Medulla oblongata (tissue), 1 donor: ENCODE measurements around the gene NEMF.
"Not testable (repeated sequence)": the region's sequence is repeated elsewhere in the genome, so short reads cannot be mapped to it uniquely, and the experiment has no call there.

Experiments
- DNase-seq: peaks from one replicate; pipeline ENCODE4 v3.0.0-alpha.2; 2015; ENCODE audit errors: extremely low spot score

Gene NEMF

DNA sequence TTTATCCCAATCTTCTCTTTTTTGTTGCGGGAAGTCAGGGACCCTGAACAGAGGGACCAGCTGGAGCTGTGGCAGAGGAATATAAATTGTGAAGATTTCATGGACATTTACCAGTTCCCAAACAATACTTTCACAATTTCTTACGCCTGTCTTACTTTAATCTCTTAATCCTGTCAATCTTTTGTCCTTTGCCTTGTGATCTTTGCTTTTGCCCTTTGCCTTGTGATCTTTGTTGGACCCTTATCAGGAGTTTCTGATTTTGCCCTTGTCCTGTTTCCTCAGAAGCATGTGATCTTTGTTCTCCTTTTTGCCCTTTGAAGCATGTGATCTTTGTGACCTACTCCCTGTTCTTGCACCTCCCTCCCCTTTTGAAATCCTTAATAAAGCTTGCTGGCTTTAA lies 36.5 kb downstream of the NEMF start:
- not testable (repeated sequence) for DNase-seq

DNA sequence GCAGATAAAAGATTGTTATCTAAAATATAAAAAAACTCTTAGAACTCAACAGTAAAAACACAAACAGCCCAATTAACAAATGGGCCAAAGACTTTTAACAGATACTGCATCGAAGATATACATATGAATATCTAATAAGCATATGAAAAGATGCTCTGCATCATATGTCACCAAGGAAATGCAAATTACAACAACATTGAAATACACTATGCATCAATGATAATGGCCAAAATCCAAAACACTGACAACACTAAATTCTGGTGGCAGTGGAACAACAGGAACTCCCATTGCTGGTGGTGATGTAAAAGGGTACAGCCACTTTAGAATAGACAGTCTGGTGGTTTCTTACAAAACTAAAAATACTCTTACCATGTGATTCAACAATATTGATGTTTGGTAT lies 43.8 kb downstream of the NEMF start:
- no peak for DNase-seq

DNA sequence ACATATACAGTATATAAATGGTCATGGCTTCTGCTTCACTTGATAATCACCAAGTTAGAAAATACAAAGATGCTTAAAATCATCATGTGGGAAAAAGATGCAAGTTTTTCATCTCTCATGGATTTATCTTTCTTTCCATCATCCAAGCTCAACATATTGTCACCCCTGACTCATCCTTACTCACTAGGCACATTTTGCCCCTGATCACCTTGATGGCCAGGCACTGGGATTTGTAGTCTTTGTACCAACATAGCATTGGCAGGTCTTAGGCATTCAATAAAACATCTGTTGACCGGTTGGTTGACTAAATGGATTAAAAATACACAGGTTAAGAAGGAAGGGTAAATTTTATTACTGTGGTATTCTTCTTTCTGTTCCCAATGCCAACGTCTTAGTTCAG lies 56.6 kb downstream of the NEMF start:
- DNase-seq = no peak

DNA sequence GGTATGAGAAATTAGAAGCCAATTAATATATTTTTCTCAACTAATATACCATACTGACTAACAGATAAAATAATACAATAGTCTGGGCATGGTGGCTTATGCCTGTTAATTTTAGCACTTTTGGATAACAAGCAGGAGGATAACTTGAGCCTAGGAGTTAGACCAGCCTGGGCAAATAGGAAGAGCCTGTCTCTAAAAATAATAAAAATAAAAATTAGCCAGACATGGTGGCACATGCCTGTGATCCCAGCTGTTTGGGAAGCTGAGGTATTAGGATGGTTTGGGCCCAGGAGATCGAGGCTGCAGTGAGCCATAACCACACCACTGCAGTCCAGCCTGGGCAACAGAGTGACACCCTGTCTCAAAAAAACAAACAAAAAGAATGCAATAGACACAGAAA lies 60.0 kb downstream of the NEMF start:
- DNase-seq = no peak

DNA sequence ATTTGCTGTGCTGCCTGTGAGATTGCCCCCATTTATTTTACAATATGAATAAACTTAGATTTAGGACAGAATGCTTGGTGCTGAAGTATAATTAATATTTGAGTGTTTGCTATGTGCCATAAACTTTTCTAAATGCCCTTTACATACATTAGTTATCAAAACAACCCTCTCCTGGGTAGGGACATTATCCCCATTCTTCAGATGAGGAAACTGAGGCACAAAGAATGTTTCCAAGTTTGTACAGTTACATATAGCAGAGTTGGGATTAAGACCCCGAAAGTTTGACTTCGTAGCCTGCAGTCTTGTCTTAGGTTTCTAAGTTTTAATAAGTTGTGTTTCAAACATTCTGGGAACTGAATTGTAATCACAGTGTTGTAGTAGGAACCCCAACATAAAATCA lies 66.3 kb downstream of the NEMF start:
- no peak for DNase-seq

DNA sequence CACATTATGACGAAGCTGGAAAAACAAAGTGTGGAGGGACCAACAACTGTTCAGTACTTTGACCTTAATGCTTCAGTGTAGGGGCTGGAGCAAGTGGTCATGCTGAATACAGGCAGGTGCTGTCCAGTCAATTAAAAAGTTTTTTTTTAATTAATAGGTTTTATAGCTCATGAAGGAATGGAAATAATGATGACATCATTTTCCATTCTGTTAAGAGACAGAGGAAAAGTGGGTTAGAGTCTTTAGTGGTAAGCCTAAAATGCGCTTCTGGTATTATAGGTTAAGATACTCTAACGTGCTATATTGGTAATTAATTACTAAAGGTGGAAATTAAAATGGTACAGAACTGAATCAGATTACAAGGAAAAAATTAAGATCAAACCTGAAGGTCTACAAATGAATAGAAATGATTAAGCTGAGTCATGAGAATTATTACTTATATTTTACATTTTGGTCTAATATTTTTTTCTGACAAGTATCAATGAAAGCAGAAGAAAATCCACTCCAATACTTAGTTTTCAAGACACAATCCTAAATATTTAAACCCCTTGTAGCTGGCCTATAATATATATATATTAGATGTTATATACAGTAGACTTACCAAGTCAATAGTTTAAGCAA lies 69.1 kb downstream of the NEMF start:
- no peak for DNase-seq

DNA sequence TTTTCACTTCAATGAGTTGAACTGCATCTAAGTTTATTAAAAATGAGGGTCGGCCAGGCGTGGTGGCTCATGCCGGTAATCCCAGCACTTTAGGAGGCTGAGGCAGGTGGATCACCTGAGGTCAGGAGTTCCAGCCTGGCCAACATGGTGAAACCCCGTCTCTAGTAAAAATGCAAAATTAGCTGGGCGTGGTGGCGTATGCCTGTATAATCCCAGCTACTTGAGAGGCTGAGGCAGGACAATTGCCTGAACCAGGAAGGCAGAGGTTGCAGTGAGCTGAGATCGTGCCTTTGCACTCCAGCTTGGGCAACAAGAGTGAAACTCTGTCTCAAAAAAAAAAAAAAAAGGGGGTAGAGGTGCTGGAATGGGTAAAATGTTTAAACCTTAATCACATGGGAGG lies 71.5 kb downstream of the NEMF start:
- DNase-seq = not testable (repeated sequence)

DNA sequence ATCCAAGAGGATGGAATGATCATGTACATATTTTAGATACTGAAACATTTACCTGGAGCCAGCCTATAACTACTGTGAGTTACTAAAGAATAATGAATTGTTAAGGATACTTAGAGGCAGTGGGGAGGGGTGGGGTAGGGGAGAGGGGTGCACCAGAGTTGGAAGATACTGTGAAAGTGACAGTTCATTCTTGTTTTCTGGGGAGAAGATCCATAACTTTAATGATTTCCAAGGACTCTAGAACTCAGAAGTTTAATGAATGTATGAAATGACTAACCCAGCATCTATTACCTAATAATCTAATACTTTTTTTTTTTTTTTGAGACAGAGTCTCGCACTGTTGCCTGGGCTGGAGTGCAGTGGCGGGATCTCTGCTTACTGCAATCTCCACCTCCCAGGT lies 74.2 kb downstream of the NEMF start:
- DNase-seq = no peak

DNA sequence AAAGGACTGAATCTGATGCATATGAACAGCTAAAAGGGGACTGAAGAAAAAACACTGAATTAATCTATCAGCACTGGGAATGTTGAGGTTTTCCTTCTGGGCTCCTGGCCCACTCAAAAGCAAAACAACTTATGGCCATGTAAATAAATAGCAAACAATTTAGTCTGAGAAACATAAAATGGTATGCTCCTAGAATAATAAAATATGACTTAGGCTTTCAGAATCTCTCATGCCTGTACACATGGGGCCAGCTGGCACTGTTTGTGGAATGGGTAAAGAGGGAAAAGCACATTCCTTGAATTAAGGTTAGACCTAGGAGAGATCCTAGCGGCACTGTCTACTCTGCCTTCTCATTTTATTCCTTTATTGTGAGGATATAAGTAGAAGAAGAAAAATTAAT lies 78.5 kb downstream of the NEMF start:
- DNase-seq = no peak

DNA sequence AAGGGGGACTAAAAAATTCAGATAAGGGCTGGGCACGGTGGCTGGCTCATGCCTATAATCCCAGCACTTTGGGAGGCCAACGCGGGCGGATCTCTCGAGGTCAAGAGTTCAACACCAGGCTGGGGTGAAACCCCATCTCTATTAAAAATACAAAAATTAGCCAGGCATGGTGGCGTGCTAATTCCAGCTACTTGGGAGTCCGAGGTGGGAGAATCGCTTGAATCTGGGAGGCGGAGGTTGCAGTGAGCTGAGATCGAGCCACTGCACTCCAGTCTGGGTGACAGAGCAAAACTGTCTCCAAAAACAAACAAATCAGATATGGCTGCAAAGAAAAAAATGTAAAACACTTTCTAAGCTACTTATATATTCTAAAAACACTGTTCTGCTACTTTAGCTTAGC lies 80.9 kb downstream of the NEMF start:
- DNase-seq = not testable (repeated sequence)

DNA sequence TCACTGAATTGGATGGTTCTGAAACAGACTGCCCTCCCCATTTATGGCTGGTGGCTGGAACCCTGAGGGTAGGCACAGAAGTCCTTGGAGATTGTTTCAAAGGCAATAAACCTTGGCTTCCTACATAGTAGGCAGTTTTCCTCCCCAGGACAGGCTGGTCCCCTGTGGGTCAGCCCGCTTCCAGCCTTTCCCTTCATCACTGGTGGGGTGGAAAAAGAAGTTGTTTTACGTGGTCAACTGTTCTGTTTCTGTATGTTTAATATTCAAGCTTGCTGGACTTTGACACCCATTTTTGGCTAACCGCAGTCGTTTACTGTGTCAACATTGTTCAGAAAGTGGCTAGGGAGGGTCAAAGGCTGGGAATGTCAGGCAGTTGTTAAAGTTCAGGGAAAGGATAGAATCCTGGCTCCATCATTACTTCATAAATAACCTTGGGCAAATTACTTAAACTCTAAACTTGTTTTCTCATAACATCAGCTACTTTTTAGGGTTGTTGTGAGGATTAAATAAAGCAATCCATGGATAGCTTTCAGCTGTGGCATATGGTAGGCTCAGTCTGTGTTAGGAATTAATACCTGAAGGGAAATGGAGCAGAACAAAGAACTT lies 82.3 kb downstream of the NEMF start:
- no peak for DNase-seq

DNA sequence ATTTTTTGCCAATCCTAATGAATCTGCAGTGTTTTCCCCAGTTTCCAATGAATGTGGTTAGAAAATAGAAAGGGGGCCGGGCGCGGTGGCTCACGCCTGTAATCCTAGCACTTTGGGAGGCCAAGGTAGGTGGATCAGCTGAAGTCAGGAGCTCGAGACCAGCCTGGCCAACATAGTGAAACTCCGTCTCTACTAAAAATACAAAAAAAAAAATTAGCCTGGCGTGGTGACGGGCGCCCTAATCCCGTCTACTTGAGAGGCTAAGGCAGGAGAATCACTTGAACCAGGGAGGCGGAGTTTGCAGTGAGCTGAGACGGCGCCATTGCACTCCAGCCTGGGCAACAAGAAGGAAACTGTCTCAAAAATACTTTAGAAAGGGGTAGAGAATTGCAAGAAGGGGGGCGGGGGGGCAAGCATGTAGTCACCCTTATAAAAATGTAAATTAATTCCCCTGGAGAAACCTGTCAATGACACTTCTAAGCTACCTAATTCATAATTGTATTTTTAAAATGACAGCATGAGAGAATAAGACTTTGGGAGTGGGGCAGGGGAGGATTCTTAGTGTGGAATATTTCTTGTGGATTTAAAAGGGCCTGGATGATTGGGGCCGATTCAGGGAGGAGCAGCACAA lies 82.9 kb downstream of the NEMF start:
- no peak for DNase-seq

DNA sequence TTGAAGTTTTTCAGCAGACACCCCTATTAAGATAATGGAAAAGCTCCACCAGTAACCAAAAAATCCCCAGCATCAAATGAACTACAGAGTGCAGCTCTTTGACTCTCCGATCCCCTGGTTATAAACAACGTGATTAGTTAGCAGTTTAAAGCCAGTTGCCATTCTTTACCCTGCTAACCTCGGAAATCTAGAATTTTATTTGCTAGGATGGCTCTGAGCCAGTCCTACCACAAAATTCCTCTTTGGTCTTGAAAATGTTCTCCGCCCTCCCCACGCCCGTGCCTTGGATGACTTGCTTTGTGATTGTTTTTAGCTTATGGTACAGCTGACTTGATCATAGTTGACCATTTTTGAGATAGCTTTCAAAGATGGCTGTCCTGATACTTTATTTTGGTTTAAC lies 83.4 kb downstream of the NEMF start:
- no peak for DNase-seq

DNA sequence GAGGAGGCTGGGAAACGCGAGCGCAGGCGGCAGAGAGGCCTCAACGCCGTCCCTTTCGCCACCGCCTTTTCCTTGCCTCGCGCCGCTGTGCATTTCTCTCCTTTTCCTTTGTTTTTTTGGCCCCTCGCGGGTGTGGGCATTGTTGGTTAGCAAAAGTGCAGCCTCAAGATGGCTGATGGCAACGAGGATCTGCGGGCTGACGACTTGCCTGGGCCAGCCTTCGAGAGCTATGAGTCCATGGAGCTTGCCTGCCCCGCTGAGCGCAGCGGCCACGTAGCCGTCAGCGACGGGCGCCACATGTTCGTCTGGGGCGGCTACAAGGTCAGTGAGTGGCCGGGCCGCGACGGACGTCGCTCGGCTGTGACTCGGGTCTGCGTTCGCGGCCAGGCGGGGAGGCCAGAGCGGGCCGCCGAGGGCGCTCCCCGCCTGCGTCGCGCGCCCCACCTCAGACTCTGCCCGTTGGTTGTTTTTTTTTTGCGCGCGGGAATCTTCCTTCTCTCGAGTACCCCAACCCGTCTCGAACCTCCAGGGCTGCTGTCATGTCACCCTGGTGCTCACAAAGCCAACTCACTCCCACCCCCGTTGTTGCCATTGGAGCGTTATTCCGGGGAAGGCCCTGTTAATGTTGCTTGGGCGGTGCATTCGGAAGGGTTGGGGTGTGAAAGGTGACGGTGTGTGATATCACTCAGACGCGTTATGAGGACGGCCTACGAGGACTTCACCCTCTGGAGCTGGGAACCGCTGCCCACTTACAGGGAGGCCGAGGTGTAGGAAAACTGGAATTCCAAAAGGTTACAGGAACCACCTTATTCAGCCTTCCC lies 84.1 kb downstream of the NEMF start:
- peak; percentile 49 for DNase-seq

DNA sequence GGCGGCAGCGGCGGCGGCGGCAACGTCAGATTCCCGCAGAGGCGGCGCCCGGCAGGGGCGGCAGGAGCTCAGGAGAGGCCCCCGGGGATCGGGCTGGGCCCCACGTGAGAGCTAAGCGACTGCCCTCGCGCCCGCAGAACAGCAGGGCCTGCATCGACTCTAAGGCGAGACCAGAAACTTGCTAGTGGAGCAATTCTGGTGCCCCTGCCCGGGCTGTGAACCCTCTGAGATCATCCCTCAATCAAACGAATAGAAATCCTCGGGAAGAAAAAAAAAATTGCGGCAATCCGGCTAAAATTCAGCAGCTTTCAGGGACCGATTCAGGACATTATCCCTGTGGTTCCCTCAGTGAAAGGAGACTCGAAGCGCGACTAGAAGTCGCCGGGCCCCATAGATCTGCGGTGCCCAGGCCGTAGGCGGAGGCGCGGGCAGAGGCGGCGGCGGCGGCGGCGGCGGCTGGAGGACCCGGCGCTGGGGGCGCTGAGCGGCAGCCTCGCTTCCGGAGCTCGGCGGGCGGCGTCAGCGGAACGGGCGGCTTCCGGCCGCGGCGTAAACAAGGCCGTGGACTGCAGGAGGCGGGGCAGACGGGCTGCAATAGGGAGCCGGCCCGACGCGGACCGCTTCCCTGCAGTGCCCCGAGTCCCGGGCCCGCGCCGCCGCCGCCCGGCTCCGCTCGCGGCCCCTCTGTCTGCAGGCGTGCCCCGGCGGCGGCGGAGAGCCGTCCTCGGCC lies 84.9 kb downstream of the NEMF start, which contains the start of gene KLHDC2:
Gene KLHDC2 (plus strand): TSS at position 583 of the 730 bp plus-strand sequence. CDS start 316 bp downstream, outside the sequence.
- peak; percentile 85 for DNase-seq

DNA sequence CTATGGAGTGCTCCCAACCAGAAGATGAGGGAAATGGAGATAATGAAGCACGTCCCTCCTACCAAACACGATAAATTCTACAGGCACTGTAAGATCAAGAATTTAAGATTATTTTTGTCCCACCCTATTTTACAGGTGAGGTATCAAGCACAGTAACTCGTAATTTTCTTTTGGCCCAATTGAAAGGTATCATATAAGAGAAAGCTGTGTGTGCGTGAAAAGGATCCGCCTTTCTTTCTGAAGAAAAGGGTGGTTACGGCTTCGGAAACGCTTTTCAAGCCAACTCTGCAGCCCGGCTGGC lies 85.4 kb downstream of the NEMF start:
- DNase-seq = no peak

DNA sequence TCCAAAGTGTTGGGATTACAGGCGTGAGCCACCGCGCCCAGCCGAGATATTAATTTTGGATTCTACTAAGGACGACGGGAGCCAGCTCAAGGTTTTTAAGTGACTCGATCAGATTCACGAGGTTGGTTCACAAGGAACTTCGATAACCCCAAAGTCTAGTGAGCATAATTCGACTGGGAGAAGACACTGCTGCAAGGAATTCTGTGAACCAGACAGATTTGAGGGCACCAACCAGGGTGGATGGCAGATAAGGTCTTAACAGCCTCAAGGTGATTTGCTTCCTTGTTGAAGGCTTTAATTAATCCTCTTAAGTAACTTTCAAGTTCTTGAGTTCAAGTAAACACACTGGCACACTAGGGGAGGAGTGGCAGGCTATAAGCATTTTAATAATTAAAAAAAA lies 85.7 kb downstream of the NEMF start:
- DNase-seq = peak; percentile 4

DNA sequence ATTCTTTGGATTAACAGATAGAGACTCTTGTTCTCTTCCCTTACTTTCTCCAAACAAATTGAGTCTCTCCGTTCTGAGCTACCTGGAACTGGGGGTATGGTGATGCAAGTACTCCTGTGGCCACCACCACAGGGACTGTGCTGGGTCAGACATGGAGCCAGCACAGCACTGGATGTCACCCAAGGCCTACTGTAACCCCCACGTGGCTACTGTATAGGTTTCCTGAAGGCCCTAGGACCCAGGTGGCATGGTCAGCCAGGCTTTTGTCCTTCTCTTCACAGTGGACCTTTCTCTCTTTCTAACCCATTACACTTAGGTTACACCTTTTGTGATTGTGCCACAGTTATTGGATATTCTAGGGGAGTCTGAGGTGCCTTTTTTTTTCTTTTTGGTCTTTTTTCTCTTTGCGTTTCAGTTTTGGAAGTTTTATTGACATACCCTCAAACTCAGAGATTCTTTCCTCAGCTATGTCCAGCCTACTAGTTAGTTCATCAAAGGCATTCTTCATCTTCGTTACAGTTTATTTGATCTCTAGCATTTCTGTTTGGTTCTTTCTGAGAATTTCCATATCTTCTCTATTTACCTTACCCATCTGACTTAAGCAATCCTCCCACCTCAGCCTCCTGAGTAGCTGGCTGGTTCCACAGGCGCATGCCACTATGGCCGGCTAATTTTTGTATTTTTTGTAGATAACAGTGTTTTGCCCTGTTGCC lies 90.6 kb downstream of the NEMF start:
- DNase-seq = no peak

DNA sequence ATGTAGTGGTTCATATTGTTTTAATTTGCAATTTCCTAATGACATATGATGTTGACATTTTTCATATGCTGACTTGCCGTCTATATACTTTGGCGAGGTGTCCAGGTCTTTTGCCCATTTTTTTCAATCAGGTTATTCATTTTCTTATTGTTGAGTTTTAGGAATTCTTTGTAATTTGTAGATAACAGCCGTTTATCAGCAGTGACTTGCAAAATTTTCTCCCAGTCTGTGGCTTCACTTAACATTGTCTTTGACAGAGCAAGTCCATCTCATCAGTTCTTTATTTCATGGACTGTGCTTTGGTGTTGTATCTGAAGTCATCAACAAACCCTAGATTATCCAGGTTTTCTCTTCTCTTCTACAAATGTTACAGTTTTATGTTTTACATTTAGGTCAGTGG lies 97.2 kb downstream of the NEMF start:
- DNase-seq = no peak

DNA sequence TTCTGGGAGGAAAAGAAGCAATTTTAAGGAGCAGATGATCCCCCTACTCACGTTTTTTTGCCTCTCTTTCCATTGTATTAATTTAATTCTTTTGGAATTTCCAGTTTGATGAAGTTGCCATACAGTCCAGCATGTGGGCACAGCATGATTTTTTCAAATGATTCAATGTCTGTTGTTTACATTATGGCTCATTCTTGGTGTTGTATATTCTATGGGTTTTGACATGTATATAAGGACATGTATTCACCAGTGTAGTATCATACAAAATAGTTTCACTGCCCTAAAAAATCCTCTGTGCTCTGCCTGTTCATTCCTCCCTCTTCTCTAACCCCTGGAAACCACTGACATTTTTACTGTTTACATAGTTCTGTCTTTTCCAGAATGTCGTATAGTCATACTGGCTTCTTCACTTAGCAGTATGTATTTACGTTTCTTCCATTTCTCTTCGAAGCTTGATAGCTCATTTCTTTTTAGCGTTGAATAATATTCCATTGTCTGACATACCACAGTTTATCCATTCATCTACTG lies 98.0 kb downstream of the NEMF start:
- no peak for DNase-seq

DNA sequence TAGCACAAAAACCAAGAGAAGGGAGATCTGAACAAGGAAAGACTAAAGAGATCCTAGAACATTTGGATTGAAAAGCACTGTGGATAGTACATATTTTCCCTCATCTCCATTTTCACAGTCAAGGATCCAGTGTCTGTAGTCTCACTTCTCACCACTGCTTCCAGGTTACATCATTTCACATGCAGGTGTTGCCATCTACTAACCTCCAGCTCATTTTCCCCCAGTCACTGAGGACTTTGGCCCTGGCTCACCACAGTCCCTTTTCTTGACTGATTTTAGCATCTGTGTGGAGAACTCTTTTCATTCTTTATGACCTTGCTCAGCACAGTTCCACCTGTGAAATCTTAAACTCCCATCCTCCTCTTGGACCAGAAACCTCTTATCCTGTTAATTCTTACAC lies 106.1 kb downstream of the NEMF start:
- not testable (repeated sequence) for DNase-seq
